GM21423 (cell line): ENCODE measurements around the gene S100A16.
A peak's percentile ranks its signal among the peaks of the same experiment; 100 is the strongest.

ENCODE experiments used
- ATAC-seq: cut with Tn5 transposase; IDR thresholded peaks from one replicate; pipeline ENCODE4 v1.9.1; 2021; ENCODE audit warnings: mild to moderate bottlenecking, moderate library complexity; ENCODE audit not compliant: unreplicated experiment

The S100A16 gene

GRCh38 chr1:153616144-153616916 is 3.4 kb upstream of the S100A16 start, which contains the start of gene S100A14:
TSS of gene S100A14 (minus strand) at chr1:153616325. CDS start at chr1:153615858, 467 bp downstream.
- no peak for ATAC-seq

DNA sequence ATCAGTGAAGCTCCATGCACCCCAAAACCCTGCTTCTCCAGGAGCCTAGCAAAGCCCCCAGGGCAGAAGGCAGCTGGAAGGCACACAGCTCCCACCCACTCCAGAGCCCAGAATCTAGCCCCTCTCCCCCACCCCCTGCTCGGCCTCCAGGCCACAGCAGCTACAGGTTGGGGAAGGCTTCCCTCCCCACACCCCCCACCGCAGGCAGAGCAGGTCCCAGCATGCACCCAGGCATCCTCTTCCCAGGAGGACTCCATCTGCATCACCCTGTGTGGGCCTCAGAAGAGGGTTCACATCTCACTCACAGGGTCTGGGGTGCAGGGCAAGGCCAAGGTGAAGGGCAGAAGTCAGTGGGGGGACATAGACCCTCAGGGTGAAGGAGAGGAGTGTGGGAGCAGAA is 2.5 kb upstream of the S100A16 start:
- ATAC-seq = no peak

DNA sequence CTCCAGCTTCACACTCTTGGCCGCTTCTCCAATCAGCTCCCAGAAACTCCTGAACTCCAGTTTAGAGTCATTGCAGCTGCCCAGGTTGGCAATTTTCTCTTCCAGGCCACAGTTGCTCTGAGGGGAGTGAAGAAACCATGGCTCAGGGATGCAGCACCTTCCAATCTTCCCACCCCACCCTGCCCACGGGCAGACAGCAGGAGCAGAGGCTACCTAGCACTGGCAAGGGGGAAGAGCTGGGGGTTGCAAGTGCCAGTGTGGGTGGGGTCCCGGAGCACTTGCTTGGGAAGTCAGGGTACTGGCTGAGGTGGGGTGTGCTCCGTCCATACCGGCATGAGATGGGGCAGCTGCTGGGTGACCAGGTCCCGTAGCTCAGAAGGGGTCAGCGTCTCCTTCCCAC is 2.0 kb upstream of the S100A16 start:
- no peak for ATAC-seq

- ATAC-seq = no peak
These were observed 1.4 kb upstream of the S100A16 start for GRCh38 chr1:153614189-153614900.

- no peak for ATAC-seq
These were observed 469 bp upstream of the S100A16 start for GRCh38 chr1:153613406-153613805.

DNA sequence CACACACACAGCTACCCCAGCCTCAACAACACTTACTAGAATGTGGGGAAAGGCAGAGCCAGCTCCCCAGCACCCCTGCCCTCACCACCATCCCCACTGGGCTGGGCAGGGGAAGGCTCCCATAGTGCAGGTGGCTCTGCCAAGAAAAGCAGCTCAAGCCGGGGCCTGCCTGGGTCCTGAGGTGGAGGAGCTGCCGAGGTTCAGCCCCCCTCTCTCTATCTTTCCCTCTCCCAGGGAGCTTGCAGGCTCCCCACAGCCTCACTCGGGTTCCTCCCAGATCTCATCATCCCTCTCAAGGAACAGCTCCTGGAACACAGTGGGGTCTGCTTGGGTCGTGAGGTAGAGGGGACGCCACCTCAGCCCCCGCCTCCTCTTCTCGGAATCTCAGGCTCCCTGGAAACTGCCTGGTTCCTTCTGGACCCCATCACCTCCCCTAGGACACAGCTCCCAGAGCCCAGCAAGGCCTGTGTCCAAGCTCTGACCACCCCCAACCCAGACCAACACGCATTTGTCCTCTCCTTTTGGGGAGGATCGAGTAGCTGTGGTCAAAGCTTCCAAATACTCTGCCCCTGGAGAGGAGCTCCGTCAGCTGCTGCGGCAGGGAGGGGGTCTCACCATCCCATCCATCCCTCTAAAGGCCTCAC is 704 bp downstream of the S100A16 start:
- ATAC-seq = no peak

GRCh38 chr1:153611356-153611755 is 1.6 kb downstream of the S100A16 start:
- ATAC-seq = no peak

DNA sequence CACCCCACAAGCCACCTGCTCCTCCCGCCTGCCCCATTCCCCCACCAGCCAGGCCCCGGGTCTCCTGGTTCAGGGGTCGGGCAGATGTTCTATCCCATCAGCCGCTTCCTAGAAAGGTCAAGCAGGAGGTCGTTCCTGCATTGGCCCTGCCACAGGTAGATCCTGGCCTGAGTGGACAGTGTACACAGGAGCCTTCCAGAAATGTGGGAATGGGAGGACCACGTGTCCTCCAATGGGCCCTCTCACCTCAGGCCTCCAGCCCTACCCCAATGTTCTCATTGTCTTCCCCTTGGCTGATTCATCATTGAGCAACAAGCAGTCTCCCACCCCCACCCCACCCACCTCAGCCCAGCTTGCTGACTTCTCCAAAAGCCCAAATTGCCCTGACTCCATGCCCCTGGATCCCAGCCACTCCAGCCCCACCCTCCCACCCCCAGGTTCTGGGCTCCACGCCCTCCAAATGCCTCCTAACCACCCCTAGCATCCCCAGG is 2.1 kb downstream of the S100A16 start:
- no peak for ATAC-seq

GRCh38 chr1:153610334-153610733 is 2.6 kb downstream of the S100A16 start:
- ATAC-seq = no peak

DNA sequence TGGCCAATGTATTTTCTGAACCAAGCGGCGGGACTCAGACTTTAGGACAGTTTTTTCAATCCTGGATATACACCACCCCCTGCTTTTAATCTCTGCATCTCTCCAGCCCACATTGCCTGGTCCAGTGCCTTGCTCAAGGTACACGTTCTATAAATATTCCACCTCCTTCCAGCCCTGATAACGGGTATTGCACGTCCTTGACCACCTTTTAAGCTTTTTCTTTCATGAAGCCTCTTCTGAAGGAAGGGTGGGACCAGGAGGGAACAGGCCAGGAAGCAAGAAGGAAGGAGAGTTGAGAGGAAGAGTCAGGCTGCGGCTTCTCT is 3.4 kb downstream of the S100A16 start:
- ATAC-seq = no peak

DNA sequence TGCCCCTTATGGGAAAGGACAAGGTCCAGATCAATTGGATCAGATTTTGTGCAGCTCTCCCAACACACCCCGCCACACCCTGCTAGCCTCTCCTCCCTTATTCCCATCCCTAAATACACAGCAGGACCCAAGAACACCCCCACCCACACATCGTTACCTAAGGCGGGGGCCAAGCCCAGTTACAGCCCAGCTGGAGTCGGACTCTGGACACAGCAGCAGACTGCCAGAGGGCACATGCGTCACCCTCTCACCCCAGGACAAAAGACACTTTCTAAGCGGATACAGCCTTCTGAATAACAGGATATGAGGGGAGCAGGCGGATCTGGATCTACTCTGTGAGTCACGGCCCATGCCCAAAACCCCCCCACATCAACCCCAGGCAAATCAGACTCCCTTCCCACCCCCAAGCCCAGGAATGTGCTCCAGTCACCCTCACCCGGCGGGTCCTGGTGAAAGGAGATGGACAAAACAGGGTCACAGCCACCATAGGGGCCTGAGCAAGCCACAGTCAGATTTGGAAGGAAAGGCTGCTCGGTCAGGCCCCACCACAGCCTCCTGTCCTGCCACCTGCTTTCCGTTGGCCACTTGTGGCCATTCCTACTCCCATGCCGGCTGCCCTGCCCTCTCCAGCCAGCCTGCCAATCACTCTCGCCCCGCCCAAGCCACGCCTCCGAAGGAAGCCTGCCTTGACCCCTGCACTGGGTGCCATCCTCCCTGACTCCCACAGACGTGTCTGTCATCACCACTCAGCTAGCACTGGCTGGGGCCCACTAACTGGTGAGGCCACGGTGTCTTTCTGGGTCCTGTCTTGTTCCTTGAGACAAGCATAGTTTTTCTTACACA is 4.0 kb downstream of the S100A16 start:
- no peak for ATAC-seq

- no peak for ATAC-seq
These were observed 4.8 kb downstream of the S100A16 start for GRCh38 chr1:153608089-153608682.

DNA sequence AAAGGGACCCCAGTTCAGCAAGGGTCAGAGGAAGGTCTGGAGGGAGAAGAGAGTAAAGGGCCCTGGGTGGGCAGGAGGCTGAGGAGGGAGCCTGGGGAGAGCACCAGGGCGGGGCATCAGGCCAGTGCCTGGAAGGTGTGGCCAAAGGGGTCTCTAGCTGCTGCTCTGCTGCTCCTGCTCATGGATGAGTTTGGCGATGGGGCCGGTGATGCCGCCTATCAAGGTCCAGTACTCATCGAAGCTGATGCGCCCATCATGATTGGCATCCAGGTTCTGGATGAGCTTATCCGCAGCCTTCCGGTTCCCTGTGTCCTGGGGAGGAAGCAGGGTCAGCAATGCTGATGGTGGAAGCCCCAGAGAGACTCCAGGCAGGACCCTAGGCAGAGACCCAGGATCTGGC is 5.6 kb downstream of the S100A16 start:
- no peak for ATAC-seq

GRCh38 chr1:153606194-153606593 is 6.7 kb downstream of the S100A16 start:
- ATAC-seq = no peak

GRCh38 chr1:153602749-153603148 is 10.2 kb downstream of the S100A16 start:
- ATAC-seq = no peak

GRCh38 chr1:153599847-153600246 is 13.1 kb downstream of the S100A16 start:
- no peak for ATAC-seq

DNA sequence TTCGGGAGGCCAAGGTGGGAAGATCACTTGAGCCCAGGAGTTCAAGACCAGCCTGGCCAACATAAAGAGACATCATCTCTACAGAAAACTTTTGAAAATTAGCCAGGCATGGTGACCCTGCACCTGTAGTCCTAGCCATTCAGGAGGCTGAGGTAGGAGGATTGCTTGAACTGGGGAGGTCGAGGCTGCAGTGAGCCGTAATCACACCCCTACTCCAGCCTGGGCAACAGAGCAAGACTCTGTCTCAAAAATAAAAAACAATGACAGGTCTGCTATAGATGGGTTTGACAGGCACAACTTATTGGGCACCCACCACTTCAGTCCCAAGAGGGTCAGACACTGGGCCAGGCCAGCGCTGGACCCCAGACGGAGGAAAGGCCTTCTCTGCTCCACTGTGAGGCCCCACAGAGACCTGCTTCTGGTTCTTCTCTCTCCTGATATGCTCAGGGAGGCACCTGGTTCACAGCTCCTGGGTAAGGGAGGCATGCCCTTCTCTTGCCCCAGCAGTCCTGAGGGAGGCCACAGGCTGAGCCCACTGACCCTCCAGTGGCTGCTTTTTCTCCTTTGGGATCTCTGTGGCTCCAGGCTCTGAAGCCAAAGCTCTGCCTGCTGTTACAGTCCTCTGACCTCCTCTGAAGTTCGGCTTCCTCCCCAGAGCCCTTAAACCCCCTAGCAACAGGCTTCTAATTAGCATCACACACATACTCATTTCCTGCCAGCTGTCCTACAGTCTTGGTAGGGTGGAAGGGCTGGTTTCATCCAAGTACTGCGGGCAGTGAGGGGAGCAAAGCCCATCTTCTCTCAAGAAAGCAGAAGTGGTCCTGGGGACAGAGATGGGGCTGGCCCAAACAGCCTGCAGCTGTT is 14.4 kb downstream of the S100A16 start:
- peak; percentile 98 for ATAC-seq

GRCh38 chr1:153597206-153597605 is 15.7 kb downstream of the S100A16 start:
- ATAC-seq = no peak

DNA sequence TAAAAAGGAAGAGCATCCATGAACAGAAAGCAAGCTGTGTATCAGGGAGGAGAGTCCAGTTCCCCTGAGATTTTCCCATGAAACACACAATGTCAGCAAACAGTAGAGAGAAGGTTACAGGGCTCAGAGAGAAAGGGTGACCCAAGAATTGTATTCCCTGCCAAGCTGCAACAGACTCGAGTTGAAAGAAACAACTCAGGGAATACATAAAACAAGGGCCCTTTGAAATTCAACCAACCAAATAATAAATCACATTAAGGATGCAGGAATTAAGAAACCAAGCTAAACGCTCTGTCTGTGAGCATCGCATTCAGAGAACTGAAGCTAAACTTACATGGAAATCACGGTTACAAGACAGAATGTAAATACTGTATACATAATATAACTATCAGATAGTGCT is 20.2 kb downstream of the S100A16 start:
- no peak for ATAC-seq

DNA sequence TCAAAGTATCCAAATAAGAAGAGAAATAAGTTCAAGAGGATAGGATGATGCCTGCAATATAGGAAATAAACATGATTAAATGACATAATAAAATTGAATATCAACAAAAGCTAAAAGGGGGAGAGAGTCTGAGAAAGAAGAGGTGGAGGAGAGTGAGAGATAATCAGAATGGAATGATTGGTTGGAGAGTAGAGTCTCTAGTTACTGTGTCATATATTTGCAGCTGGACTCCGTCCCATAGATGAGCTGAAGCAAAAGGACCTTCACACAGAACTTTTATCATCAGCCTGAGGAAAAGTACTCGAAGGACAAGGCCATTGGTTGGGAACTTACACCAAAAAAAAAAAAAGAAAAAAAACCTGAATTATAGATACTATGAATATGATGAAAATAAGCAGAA is 24.5 kb downstream of the S100A16 start:
- no peak for ATAC-seq
